Neuron (in vitro differentiated cells): ENCODE results near the gene ARHGAP27.
"Not testable (repeated sequence)": the region's sequence is repeated elsewhere in the genome, so short reads cannot be mapped to it uniquely, and the experiment has no call there.

ENCODE experiments used
- H2AFZ ChIP-seq: one replicate; pipeline ENCODE4 v1.6.1; 2013; ENCODE audit warnings: low read depth, mild to moderate bottlenecking, inconsistent platforms, low read length, moderate library complexity
- H3K27me3 ChIP-seq: one replicate; pipeline ENCODE4 v1.6.1; 2013; ENCODE audit warnings: low read length; ENCODE audit not compliant: insufficient read depth
- H3K36me3 ChIP-seq: one replicate; pipeline ENCODE4 v1.6.1; 2013; ENCODE audit warnings: low read length; ENCODE audit not compliant: insufficient read depth
- H3K4me1 ChIP-seq: one replicate; pipeline ENCODE4 v1.6.1; 2013; ENCODE audit warnings: low read length; ENCODE audit not compliant: insufficient read depth
- H3K4me3 ChIP-seq: 2 replicates; pipeline ENCODE4 v1.5.1; 2013; ENCODE audit warnings: mild to moderate bottlenecking, low read length, moderate library complexity
- H3K9me3 ChIP-seq: one replicate; pipeline ENCODE4 v1.6.1; 2013; ENCODE audit warnings: low read length

Gene ARHGAP27

DNA sequence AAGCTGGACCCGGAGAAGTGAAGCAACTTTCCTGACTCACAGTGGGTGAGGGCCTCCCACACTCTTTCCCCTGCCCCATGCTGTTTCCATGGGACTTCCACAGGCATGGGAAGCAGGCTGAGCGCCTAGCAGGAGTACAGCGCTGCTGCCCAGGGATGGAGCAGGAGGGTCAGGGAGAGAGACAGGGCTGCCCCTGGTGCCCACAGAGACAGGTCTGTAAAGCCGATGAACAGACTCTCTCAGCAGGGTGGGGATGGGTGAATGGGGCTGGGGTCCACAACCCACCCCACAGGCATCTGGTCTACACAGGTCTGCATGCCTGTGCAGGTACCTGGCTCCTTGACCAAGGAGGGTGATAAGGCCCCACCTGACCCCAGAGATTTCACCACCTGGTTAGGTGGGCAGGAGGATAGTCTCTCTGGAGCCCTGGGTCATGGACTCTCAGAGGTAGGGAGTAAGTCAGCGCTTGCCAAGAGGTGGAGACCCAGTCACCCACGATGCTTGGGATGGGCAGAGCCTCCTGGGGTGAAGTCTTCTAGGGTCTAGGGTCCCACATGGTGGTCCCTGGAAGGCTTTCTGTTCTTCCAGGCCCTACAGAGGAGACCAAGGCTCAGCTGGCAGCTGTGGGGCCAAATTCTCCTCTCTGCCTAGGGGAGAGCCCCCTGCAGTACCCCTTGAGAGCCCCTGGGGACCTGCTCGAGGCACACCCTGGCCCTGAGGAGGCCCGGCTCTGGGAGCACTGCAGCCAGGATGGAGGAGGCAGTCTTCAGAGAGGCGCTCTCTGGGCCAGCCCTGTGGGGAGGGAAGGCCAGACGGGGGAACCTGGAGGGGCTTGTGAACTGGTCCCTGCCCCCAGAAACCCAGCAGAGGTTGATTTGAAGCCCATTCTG is 10.9 kb upstream of the ARHGAP27 start:
- H3K4me1 ChIP-seq, H3K36me3 ChIP-seq, H3K9me3 ChIP-seq, H2AFZ ChIP-seq, H3K27me3 ChIP-seq, H3K4me3 ChIP-seq: not testable (repeated sequence)

DNA sequence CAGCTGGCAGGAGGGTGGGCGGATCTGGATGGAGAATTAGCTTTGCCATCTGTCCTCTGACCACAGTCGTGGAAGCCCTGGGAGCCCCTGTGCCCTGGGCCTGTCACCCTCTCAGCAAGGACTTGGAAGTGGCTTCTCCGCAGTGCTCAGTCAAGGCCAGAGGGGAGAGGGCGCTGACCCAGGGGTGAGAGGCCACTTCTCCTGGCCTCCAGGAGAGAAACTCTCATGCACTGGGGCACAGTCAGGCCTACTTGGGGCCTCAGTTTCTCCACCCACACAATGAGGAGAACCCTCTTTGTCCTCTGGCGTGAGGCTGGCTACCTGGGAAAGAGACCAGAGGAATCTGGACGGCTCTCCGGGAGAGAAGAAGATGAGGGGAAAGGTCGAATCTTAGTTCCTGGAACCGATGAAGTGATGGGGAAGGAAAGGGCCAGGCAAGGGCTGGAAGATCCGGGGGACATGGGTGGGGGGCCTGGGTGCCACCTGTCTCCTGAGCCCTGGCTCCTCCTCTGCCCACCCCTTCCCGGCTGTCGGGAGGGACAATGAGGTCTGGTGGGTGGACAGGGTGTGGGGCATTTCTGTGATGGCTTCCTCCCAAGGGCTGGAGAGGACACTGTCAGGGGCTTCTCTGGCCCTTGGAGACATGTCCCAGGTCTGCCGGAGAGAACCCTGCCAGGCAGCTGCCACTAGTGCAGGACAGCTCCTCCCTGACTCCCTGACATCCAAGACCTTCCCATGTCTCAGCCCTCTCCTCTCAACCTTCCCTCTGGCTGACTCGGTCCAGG is 9.0 kb upstream of the ARHGAP27 start:
- Histone ChIP-seq H3K36me3 (peaks cover 9% of the 10 kb centered on the region), H2AFZ (no peak overlapping the region), H3K27me3 (no peaks in the 10 kb centered on the region), H3K9me3 (no peaks in the 10 kb centered on the region), H3K4me3 (no peak overlapping the region), H3K4me1 (no peaks in the 10 kb centered on the region)

DNA sequence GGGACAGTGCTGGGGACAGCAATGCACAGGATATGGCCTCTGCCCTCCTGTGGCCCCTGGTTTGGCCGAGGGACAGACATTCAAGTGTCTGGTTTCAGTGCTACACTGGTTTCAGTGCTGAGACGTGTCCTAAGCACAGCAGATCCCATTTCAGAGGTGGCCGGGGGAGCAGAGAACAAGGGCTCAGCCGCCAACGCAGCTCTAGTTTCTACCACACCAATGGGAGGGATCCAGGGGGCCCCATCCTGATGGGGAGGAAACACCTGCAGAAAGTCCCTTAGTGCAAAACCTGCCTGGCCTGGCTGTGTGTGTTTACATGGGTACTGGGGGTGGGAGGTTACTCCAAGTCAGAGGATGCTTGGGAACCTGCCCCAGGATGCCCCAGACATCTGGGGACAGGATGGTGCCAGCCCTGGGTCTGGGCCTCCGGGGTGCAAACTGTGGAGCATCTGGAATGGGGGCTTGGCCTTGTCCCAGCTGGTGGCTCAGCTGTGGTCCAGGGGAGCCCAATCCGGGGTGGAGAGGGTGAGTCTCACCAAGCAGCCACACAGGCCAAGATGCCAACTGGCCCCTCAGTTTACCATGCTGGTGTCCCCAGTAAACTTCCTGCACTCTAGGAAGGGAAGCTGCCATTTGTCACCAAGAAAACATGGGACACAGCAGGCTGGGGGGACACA is 8.3 kb upstream of the ARHGAP27 start:
- not testable (repeated sequence) for H2AFZ ChIP-seq, H3K9me3 ChIP-seq, H3K4me3 ChIP-seq, H3K27me3 ChIP-seq, H3K4me1 ChIP-seq
- peaks cover 15% of the 10 kb centered on the region for H3K36me3 ChIP-seq

- no peaks in the 10 kb centered on the region for H3K4me1 ChIP-seq
- H3K4me3 ChIP-seq: no peak overlapping the region
- H2AFZ ChIP-seq: no peak overlapping the region
- no peaks in the 10 kb centered on the region for H3K9me3 ChIP-seq
- peaks cover 15% of the 10 kb centered on the region for H3K36me3 ChIP-seq
- no peaks in the 10 kb centered on the region for H3K27me3 ChIP-seq
These were observed 7.6 kb upstream of the ARHGAP27 start for GRCh38 chr17:45440161-45440778.

DNA sequence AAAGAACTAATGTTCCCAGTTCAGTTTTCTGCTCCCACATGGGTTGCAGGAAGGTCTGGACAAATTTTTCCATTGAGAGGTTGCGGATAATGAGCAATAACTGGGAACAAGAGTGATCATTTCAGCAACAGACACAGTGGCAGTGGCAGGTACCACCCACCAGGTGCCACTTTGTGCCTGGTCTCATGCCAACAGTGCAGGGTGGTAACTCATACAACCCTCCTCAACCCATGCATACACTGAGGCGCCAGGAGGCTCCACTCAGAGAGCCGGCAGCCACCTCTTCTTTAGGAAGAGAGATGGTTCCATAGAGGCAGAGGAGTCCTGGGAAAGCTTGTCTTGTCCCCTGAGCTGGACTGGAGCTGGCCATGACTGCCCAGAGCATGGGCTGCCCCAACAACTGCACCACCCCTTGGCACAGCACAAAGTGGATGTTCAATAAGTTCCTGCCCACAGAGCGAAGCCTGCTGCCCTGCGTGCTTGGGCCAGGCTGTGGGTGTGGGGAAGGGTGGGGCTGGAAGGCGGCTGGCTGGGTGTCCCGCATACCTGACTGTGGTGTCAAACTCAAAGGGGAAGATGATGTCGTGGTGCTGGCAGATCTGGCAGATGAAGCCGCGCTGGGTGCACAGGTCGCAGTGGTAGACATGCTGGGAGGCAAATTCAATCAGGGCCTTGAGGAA is 6.4 kb upstream of the ARHGAP27 start:
- Histone ChIP-seq H3K4me3 (no peak overlapping the region), H3K9me3 (no peaks in the 10 kb centered on the region), H2AFZ (no peak overlapping the region), H3K27me3 (no peaks in the 10 kb centered on the region), H3K4me1 (no peaks in the 10 kb centered on the region), H3K36me3 (peaks cover 13% of the 10 kb centered on the region)

- Histone ChIP-seq H3K27me3 (peaks cover 6% of the 10 kb centered on the region), H3K4me3 (no peak overlapping the region), H3K36me3 (peaks cover 13% of the 10 kb centered on the region), H2AFZ (no peak overlapping the region), H3K4me1 (no peaks in the 10 kb centered on the region), H3K9me3 (no peaks in the 10 kb centered on the region)
These were observed 5.0 kb upstream of the ARHGAP27 start for GRCh38 chr17:45437465-45438283.

DNA sequence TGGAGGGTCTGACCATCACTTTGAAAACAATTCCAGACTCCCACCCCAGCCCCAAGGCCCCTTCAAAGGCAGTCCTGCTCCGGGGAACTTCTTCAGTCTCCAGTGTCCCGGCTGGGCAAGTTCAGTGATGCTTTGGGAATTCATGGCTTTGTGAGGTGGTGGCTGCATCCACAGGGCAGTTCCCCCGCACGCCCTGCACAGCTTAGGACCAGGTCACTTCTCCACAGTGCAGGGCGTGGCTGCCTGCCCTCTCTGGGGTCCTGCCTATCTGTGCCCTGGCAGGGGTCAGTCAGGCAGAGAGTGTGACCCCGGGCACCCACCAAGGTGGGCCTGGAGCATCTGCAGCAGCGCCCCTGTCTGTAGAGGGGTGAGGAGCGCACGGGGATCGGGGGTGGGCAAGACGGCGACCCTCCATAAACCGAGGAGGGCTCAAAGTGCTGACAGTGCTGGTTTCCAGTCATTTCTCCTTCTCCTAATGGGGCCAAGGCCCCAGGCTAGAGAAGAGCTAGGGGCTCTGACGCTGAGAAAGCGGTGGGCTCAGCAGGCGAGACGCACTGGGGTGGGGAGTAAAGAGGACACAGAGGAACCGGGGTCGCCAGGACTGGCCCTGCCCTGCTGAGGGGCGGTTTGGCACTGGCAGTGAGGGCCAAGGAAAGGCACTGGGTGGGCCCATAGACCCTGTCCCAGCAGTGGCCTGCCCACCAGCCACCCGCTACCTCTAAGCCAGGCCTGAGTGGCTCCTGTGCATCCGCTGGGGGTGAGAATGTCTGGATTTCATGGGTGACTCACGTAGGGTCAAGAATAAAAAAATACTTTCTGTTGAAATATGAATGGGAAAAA is 4.2 kb upstream of the ARHGAP27 start:
- Histone ChIP-seq H3K36me3 (peaks cover 13% of the 10 kb centered on the region), H3K9me3 (no peaks in the 10 kb centered on the region), H3K4me3 (no peak overlapping the region), H3K27me3 (peaks cover 11% of the 10 kb centered on the region), H3K4me1 (peaks cover 3% of the 10 kb centered on the region), H2AFZ (no peak overlapping the region)

DNA sequence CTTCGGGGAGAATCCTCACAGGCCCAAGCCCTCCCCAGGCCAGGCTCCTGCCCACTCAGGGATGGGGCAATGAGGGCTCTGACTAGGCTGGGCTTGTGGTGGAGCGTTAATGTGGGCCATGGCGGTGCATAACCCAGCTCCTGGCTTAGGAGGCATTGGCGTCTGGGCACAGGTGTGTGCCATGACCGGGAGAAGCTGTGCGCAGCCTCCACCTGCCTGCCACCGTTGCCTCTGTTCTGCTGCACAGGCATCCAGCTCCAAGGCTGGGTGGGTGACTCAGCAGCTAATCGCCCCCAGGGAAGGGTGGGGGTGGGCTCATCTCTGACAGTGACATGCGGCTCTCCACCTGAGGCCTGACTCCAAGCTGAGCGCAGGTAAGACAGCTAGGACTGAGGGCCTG is 3.5 kb upstream of the ARHGAP27 start:
- Histone ChIP-seq H3K36me3 (peaks cover 13% of the 10 kb centered on the region), H3K4me1 (peaks cover 7% of the 10 kb centered on the region), H2AFZ (no peak overlapping the region), H3K27me3 (peaks cover 17% of the 10 kb centered on the region), H3K4me3 (no peak overlapping the region), H3K9me3 (no peaks in the 10 kb centered on the region)

DNA sequence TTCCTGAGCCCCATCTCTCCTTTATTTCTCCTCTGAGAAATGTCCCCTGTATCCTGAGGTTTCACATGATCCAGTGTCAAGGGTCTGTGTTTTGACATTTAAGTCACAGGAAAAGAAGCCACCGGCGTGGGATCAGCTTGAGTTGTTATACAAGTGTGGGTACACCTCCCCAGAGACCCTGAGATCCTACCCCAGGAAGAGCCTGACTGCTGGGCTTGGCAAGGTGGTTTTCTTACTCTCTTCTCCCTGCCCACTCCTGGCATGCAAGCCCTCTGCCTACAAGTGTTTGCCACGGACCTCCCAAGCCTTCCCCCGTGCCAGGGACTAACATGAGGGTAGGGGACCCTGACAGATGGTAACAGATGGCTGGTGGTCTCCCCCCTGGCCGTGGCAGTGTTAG is 2.8 kb upstream of the ARHGAP27 start:
- Histone ChIP-seq H3K4me1 (peaks cover 8% of the 10 kb centered on the region), H3K9me3 (no peaks in the 10 kb centered on the region), H3K27me3 (peaks cover 24% of the 10 kb centered on the region), H2AFZ (no peak overlapping the region), H3K36me3 (peaks cover 13% of the 10 kb centered on the region), H3K4me3 (no peak overlapping the region)

GRCh38 chr17:45433159-45433535 is 477 bp upstream of the ARHGAP27 start:
- no peaks in the 10 kb centered on the region for H3K9me3 ChIP-seq
- no peak overlapping the region for H2AFZ ChIP-seq
- H3K36me3 ChIP-seq: peaks cover 11% of the 10 kb centered on the region
- no peak overlapping the region for H3K4me3 ChIP-seq
- H3K27me3 ChIP-seq: peaks cover 47% of the 10 kb centered on the region
- peaks cover 22% of the 10 kb centered on the region for H3K4me1 ChIP-seq
